ENCODE measurements around the gene FREM2. TPM values are rescaled to one million over a fixed set of nuclear protein-coding genes. Genes with fewer than 3 reads are reported as not detected.

FREM2 gene
- total RNA-seq, 4 donors from 2014 or later, result 0.13 to 4.1 (median 0.19) TPM; not detected in 1

- no peak for DNase-seq
- TF ChIP-seq POLR2A (IDR thresholded peaks at IDR 0.05), result no peak
- TF ChIP-seq CTCF (IDR thresholded peaks at IDR 0.05), result no peak
- Histone ChIP-seq H3K27ac (no peak overlapping the region), H3K4me3 (no peak overlapping the region), H3K9me3 (no peaks in the 10 kb centered on the region), H3K27me3 (no peaks in the 10 kb centered on the region), H3K4me1 (no peaks in the 10 kb centered on the region), H3K36me3 (no peaks in the 10 kb centered on the region)
Observed at GRCh38 chr13:38656699-38657098, 30.2 kb upstream of the FREM2 start.

GRCh38 chr13:38657191-38657590 is 29.7 kb upstream of the FREM2 start:
- Histone ChIP-seq H3K27ac (no peak overlapping the region), H3K36me3 (no peaks in the 10 kb centered on the region), H3K4me1 (no peaks in the 10 kb centered on the region), H3K9me3 (no peaks in the 10 kb centered on the region), H3K4me3 (no peak overlapping the region), H3K27me3 (no peaks in the 10 kb centered on the region)
- TF ChIP-seq POLR2A (IDR thresholded peaks at IDR 0.05) (no peak), CTCF (IDR thresholded peaks at IDR 0.05) (no peak)
- DNase-seq, result no peak

- no peaks in the 10 kb centered on the region for H3K4me1 ChIP-seq
- no peak for TF ChIP-seq POLR2A (IDR thresholded peaks at IDR 0.05)
- no peak for TF ChIP-seq CTCF (IDR thresholded peaks at IDR 0.05)
- H3K27ac ChIP-seq, result no peak overlapping the region
- H3K4me3 ChIP-seq, result no peak overlapping the region
- no peaks in the 10 kb centered on the region for H3K36me3 ChIP-seq
- no peaks in the 10 kb centered on the region for H3K9me3 ChIP-seq
- no peaks in the 10 kb centered on the region for H3K27me3 ChIP-seq
- DNase-seq, result no peak
Observed at GRCh38 chr13:38658906-38659305, 28.0 kb upstream of the FREM2 start.

GRCh38 chr13:38661010-38661675 is 25.7 kb upstream of the FREM2 start:
- no peaks in the 10 kb centered on the region for H3K27me3 ChIP-seq
- no peak overlapping the region for H3K27ac ChIP-seq
- H3K4me3 ChIP-seq, result no peak overlapping the region
- H3K4me1 ChIP-seq, result no peaks in the 10 kb centered on the region
- DNase-seq, result no peak
- no peaks in the 10 kb centered on the region for H3K36me3 ChIP-seq
- H3K9me3 ChIP-seq, result no peaks in the 10 kb centered on the region
- TF ChIP-seq POLR2A (IDR thresholded peaks at IDR 0.05), result no peak
- no peak for TF ChIP-seq CTCF (IDR thresholded peaks at IDR 0.05)

GRCh38 chr13:38662362-38662761 is 24.5 kb upstream of the FREM2 start:
- no peak for DNase-seq
- H3K4me3 ChIP-seq, result no peak overlapping the region
- no peak overlapping the region for H3K27ac ChIP-seq
- no peaks in the 10 kb centered on the region for H3K36me3 ChIP-seq
- TF ChIP-seq POLR2A (IDR thresholded peaks at IDR 0.05) (no peak), CTCF (IDR thresholded peaks at IDR 0.05) (no peak)
- no peaks in the 10 kb centered on the region for H3K27me3 ChIP-seq
- no peaks in the 10 kb centered on the region for H3K9me3 ChIP-seq
- H3K4me1 ChIP-seq, result no peaks in the 10 kb centered on the region

GRCh38 chr13:38664906-38665305 is 22.0 kb upstream of the FREM2 start:
- DNase-seq, result no peak
- Histone ChIP-seq H3K27ac (no peak overlapping the region), H3K9me3 (no peaks in the 10 kb centered on the region), H3K27me3 (no peaks in the 10 kb centered on the region), H3K4me1 (no peaks in the 10 kb centered on the region), H3K36me3 (no peaks in the 10 kb centered on the region), H3K4me3 (no peak overlapping the region)
- TF ChIP-seq CTCF (IDR thresholded peaks at IDR 0.05), result no peak
- TF ChIP-seq POLR2A (IDR thresholded peaks at IDR 0.05), result no peak
